Mammary epithelial cell (primary cell): ENCODE results near the gene UNC13A.
"Not testable (repeated sequence)": the region's sequence is repeated elsewhere in the genome, so short reads cannot be mapped to it uniquely, and the experiment has no call there.

Experiments used
- EZH2 ChIP-seq: IDR thresholded peaks from 2 replicates; pipeline ENCODE4 v1.6.1; 2012; ENCODE audit warnings: low read length, inconsistent platforms, borderline replicate concordance
- TF ChIP-seq, protein P1 (sequence below), 2 donors: IDR thresholded peaks in 1 of 2; conservative IDR thresholded peaks in 1 of 2; 2 replicates each; pipeline ENCODE4 v1.5.1; 2011 to 2012; ENCODE audit warnings: inconsistent platforms in 2 of 2, low read length in 2 of 2, mild to moderate bottlenecking in 2 of 2, control low read depth in 1 of 2, low read depth in 1 of 2; ENCODE audit not compliant: insufficient read depth in 1 of 2; ENCODE audit errors: extremely low read depth in 1 of 2

- TF ChIP-seq, protein P1, sequence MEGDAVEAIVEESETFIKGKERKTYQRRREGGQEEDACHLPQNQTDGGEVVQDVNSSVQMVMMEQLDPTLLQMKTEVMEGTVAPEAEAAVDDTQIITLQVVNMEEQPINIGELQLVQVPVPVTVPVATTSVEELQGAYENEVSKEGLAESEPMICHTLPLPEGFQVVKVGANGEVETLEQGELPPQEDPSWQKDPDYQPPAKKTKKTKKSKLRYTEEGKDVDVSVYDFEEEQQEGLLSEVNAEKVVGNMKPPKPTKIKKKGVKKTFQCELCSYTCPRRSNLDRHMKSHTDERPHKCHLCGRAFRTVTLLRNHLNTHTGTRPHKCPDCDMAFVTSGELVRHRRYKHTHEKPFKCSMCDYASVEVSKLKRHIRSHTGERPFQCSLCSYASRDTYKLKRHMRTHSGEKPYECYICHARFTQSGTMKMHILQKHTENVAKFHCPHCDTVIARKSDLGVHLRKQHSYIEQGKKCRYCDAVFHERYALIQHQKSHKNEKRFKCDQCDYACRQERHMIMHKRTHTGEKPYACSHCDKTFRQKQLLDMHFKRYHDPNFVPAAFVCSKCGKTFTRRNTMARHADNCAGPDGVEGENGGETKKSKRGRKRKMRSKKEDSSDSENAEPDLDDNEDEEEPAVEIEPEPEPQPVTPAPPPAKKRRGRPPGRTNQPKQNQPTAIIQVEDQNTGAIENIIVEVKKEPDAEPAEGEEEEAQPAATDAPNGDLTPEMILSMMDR (conservative IDR thresholded peaks at IDR 0.05 in 1 of 2, IDR thresholded peaks at IDR 0.05 in 1 of 2; ENCODE audit: extremely low read depth in 1 of 2, insufficient read depth in 1 of 2, low read depth in 1 of 2, low read length in 2 of 2) = not testable (repeated sequence)
- TF ChIP-seq EZH2 = not testable (repeated sequence)
Measured at GRCh38 chr19:17585395-17585794, 102.8 kb downstream of the UNC13A start.
